HepG2 (cell line): ENCODE measurements around the gene DLX5. TPM values are rescaled to one million over a fixed set of nuclear protein-coding genes. Genes with fewer than 3 reads are reported as not detected.
A peak's percentile ranks its signal among the peaks of the same experiment; 100 is the strongest.

Source experiments
- ELF1 ChIP-seq: sonication (generic); formaldehyde crosslinking; IDR thresholded peaks from 2 replicates; pipeline ENCODE4 v1.4.0; 2020; ENCODE audit warnings: missing genetic modification reagents
- EZH2 ChIP-seq: conservative IDR thresholded peaks from 2 replicates; pipeline ENCODE4 v1.6.1; 2012; ENCODE audit warnings: mild to moderate bottlenecking, low read depth, low read length, moderate library complexity
- FOXP1 ChIP-seq, 2 experiments: fragments of 450-650 bp in 1 of 2; IDR thresholded peaks; 2 replicates each; pipeline ENCODE4 v1.6.1; 2017 to 2018; ENCODE audit warnings: antibody characterized with exemption in 1 of 2
- GFI1 ChIP-seq: sonication (generic); formaldehyde crosslinking; IDR thresholded peaks from 2 replicates; pipeline ENCODE4 v1.5.0; 2020; ENCODE audit warnings: missing genetic modification reagents, mild to moderate bottlenecking, borderline replicate concordance
- HBP1 ChIP-seq: IDR thresholded peaks from 2 replicates; pipeline ENCODE4 v1.6.1; 2016; ENCODE audit warnings: low read depth, control low read depth
- IRF2 ChIP-seq: IDR thresholded peaks from 2 replicates; pipeline ENCODE4 v1.6.1; 2018; ENCODE audit warnings: missing genetic modification reagents, missing compliant biosample characterization
- JDP2 ChIP-seq: sonication (generic); formaldehyde crosslinking; IDR thresholded peaks from 2 replicates; pipeline ENCODE4 v1.8.1; 2022; ENCODE audit warnings: missing genetic modification reagents, borderline replicate concordance
- KLF9 ChIP-seq: IDR thresholded peaks from 2 replicates; pipeline ENCODE4 v1.6.1; 2016; ENCODE audit warnings: low read depth
- KMT2B ChIP-seq: IDR thresholded peaks from 2 replicates; pipeline ENCODE4 v1.6.1; 2016; ENCODE audit warnings: missing genetic modification reagents, missing compliant biosample characterization
- MATR3 ChIP-seq: sonication (generic); formaldehyde crosslinking; IDR thresholded peaks from 2 replicates; pipeline ENCODE4 v1.4.0; 2020; ENCODE audit warnings: missing genetic modification reagents
- PCBP2 ChIP-seq: fragments of 200-400 bp; formaldehyde crosslinking; optimal IDR thresholded peaks from 2 replicates; pipeline ENCODE3; 2018; ENCODE audit warnings: low read length, low read depth; ENCODE audit not compliant: poor library complexity, severe bottlenecking
- SMAD3 ChIP-seq: sonication (generic); formaldehyde crosslinking; IDR thresholded peaks from 2 replicates; pipeline ENCODE4 v1.4.0; 2020; ENCODE audit warnings: missing genetic modification reagents
- SP4 ChIP-seq: sonication (generic); formaldehyde crosslinking; IDR thresholded peaks from 2 replicates; pipeline ENCODE4 v1.8.1; 2023; ENCODE audit warnings: mild to moderate bottlenecking, missing genetic modification reagents
- SRF ChIP-seq: IDR thresholded peaks from 2 replicates; pipeline ENCODE4 v1.6.1; 2011; ENCODE audit warnings: mild to moderate bottlenecking, low read depth, low read length, moderate library complexity
- SRSF9 ChIP-seq: fragments of 200-400 bp; formaldehyde crosslinking; IDR thresholded peaks from 2 replicates; pipeline ENCODE4 v1.6.1; 2018; ENCODE audit warnings: borderline replicate concordance, mild to moderate bottlenecking, low read depth, low read length; ENCODE audit not compliant: insufficient read depth, poor library complexity, severe bottlenecking
- ZNF124 ChIP-seq: sonication (generic); formaldehyde crosslinking; IDR thresholded peaks from 2 replicates; pipeline ENCODE4 v1.4.0; 2020; ENCODE audit warnings: missing genetic modification reagents
- ZNF234 ChIP-seq: sonication (generic); formaldehyde crosslinking; conservative IDR thresholded peaks from 2 replicates; pipeline ENCODE4 v1.5.1; 2020; ENCODE audit warnings: mild to moderate bottlenecking, missing genetic modification reagents
- ZNF251 ChIP-seq: sonication (generic); formaldehyde crosslinking; IDR thresholded peaks from 2 replicates; pipeline ENCODE4 v1.9.0; 2021; ENCODE audit warnings: mild to moderate bottlenecking, missing genetic modification reagents
- ZNF253 ChIP-seq: sonication (generic); formaldehyde crosslinking; IDR thresholded peaks from 2 replicates; pipeline ENCODE4 v1.8.0; 2022; ENCODE audit warnings: mild to moderate bottlenecking, missing genetic modification reagents, borderline replicate concordance
- ZNF275 ChIP-seq: sonication (generic); formaldehyde crosslinking; IDR thresholded peaks from 2 replicates; pipeline ENCODE4 v1.8.0; 2022; ENCODE audit warnings: missing genetic modification reagents, mild to moderate bottlenecking, inconsistent platforms, borderline replicate concordance
- ZNF354B ChIP-seq: sonication (generic); formaldehyde crosslinking; IDR thresholded peaks from 2 replicates; pipeline ENCODE4 v1.8.0; 2022; ENCODE audit warnings: mild to moderate bottlenecking, missing genetic modification reagents
- ZNF382 ChIP-seq: sonication (generic); formaldehyde crosslinking; IDR thresholded peaks from 2 replicates; pipeline ENCODE4 v1.5.0; 2020; ENCODE audit warnings: missing genetic modification reagents, mild to moderate bottlenecking, borderline replicate concordance
- ZNF446 ChIP-seq: sonication (generic); formaldehyde crosslinking; IDR thresholded peaks from 2 replicates; pipeline ENCODE4 v1.5.0; 2020; ENCODE audit warnings: mild to moderate bottlenecking, missing genetic modification reagents
- ZNF547 ChIP-seq: sonication (generic); formaldehyde crosslinking; IDR thresholded peaks from 2 replicates; pipeline ENCODE4 v1.5.1; 2020; ENCODE audit warnings: mild to moderate bottlenecking, missing genetic modification reagents
- ZNF672 ChIP-seq: sonication (generic); formaldehyde crosslinking; IDR thresholded peaks from 2 replicates; pipeline ENCODE4 v1.8.1; 2022; ENCODE audit warnings: missing genetic modification reagents
- ZNF891 ChIP-seq: sonication (generic); formaldehyde crosslinking; IDR thresholded peaks from 2 replicates; pipeline ENCODE4 v1.5.0; 2020; ENCODE audit warnings: mild to moderate bottlenecking, missing genetic modification reagents
- polyA plus RNA-seq, 8 experiments: library from polyadenylated mRNA; depleted of rRNA in 3 of 8; stranded (reverse) in 7 of 8; unstranded in 1 of 8; fragments of >200 nt; fragmentation: Illumina TruSeq in 4 of 8; extraction: Trizol in 4 of 8; gene quantifications; 2 replicates each; pipeline versions ENCODE4 v1.2.1 to v1.2.3, GENCODE V29; 2011 to 2016; ENCODE audit warnings: low read depth in 4 of 8, missing spikeins in 1 of 8, mixed read lengths in 1 of 8; ENCODE audit not compliant: insufficient read depth in 1 of 8
- total RNA-seq, 5 experiments: library from RNA; depleted of rRNA; stranded (reverse); fragments of >200 nt; fragmentation: Illumina TruSeq; extraction: Trizol; gene quantifications; 2 replicates each; pipeline ENCODE4 v1.2.3, GENCODE V29; 2016; ENCODE audit warnings: low read depth in 1 of 5
- TF ChIP-seq, protein P1 (sequence below): sonication (generic); formaldehyde crosslinking; IDR thresholded peaks from 2 replicates; pipeline ENCODE4 v1.5.1; 2020; ENCODE audit warnings: mild to moderate bottlenecking, missing genetic modification reagents

Gene DLX5
- total and polyA plus RNA-seq, 2 of the 13 experiments (the other 11 are each of a cell fraction or from before 2014, with no cell fraction given), result not detected

- TF ChIP-seq, protein P1, sequence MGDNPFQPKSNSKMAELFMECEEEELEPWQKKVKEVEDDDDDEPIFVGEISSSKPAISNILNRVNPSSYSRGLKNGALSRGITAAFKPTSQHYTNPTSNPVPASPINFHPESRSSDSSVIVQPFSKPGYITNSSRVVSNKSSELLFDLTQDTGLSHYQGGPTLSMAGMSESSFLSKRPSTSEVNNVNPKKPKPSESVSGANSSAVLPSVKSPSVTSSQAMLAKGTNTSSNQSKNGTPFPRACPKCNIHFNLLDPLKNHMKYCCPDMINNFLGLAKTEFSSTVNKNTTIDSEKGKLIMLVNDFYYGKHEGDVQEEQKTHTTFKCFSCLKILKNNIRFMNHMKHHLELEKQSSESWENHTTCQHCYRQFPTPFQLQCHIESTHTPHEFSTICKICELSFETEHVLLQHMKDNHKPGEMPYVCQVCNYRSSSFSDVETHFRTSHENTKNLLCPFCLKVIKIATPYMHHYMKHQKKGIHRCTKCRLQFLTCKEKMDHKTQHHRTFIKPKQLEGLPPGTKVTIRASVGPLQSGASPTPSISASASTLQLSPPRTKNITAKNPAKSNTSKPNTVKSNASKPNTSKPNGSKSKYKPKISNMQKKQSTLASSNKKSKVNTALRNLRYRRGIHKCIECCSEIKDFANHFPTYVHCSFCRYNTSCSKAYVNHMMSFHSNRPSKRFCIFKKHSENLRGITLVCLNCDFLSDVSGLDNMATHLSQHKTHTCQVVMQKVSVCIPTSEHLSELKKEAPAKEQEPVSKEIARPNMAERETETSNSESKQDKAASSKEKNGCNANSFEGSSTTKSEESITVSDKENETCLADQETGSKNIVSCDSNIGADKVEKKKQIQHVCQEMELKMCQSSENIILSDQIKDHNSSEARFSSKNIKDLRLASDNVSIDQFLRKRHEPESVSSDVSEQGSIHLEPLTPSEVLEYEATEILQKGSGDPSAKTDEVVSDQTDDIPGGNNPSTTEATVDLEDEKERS, result no peak
- TF ChIP-seq ZNF382 (CRISPR knock-in tag) (no peak), KMT2B (peak; percentile 57; the same call in 1 of the 2 replicates), ZNF446 (CRISPR knock-in tag) (peak; percentile 61; the same call in 1 of the 2 replicates), SRSF9 (no peak), ZNF354B (CRISPR knock-in tag) (no peak), ZNF275 (no peak), ZNF253 (CRISPR knock-in tag) (no peak), GFI1 (CRISPR knock-in tag) (no peak), ELF1 (0 out of 2 replicates have a peak, but pooled peaks have one; percentile 18), IRF2 (CRISPR knock-in tag) (0 out of 2 replicates have a peak, but pooled peaks have one; percentile 24), FOXP1 (IDR thresholded peaks at IDR 0.05) (no peak), FOXP1 (CRISPR knock-in tag; IDR thresholded peaks at IDR 0.05) (no peak), ZNF234 (CRISPR knock-in tag) (no peak), JDP2 (CRISPR knock-in tag) (no peak), HBP1 (CRISPR knock-in tag) (no peak), ZNF672 (CRISPR knock-in tag) (no peak), ZNF251 (CRISPR knock-in tag) (no peak), ZNF547 (CRISPR knock-in tag) (no peak), MATR3 (CRISPR knock-in tag) (no peak), ZNF124 (CRISPR knock-in tag) (no peak), SP4 (CRISPR knock-in tag) (no peak), SMAD3 (no peak), EZH2 (no peak), SRF (no peak), PCBP2 (no peak), ZNF891 (CRISPR knock-in tag) (peak; percentile 32; the same call in 1 of the 2 replicates), KLF9 (CRISPR knock-in tag) (no peak)
Measured at GRCh38 chr7:97006055-97006815, 18.4 kb downstream of the DLX5 start (continued).
